H9 (cell line): ENCODE data around the gene SOCS7. TPM values are rescaled to one million over a fixed set of nuclear protein-coding genes. Genes with fewer than 3 reads are reported as not detected.

Experiments
- DNase-seq: peaks from one replicate; pipeline ENCODE4 v3.0.0-alpha.2; 2017
- H2AFZ ChIP-seq: one replicate; pipeline ENCODE4 v1.6.1; 2013; ENCODE audit warnings: mild to moderate bottlenecking, low read length, control low read depth, moderate library complexity
- H2AK5ac ChIP-seq: 2 replicates; pipeline ENCODE4 v1.6.1; 2013; ENCODE audit warnings: low read length, control low read depth, mixed read lengths; ENCODE audit not compliant: insufficient read length
- H2BK120ac ChIP-seq: one replicate; pipeline ENCODE4 v1.6.1; 2013; ENCODE audit warnings: low read depth, mild to moderate bottlenecking, low read length, control low read depth, inconsistent platforms; ENCODE audit not compliant: poor library complexity, severe bottlenecking
- H2BK12ac ChIP-seq: 2 replicates; pipeline ENCODE4 v1.6.1; 2013; ENCODE audit warnings: low read length, control low read depth, mixed read lengths, low read depth; ENCODE audit not compliant: insufficient read length
- H2BK15ac ChIP-seq: 2 replicates; pipeline ENCODE4 v1.6.1; 2013; ENCODE audit warnings: low read depth, low read length, control low read depth
- H2BK20ac ChIP-seq: one replicate; pipeline ENCODE4 v1.6.1; 2013; ENCODE audit warnings: low read depth, mild to moderate bottlenecking, low read length, control low read depth, inconsistent platforms; ENCODE audit not compliant: poor library complexity, severe bottlenecking
- H2BK5ac ChIP-seq: 2 replicates; pipeline ENCODE4 v1.6.1; 2013; ENCODE audit warnings: low read length, control low read depth, mixed read lengths; ENCODE audit not compliant: insufficient read length
- H3K14ac ChIP-seq: 2 replicates; pipeline ENCODE4 v1.6.1; 2013; ENCODE audit warnings: low read length, control low read depth; ENCODE audit not compliant: insufficient read depth
- H3K18ac ChIP-seq: 2 replicates; pipeline ENCODE4 v1.6.1; 2013; ENCODE audit warnings: low read depth, mild to moderate bottlenecking, mixed read lengths, low read length, control low read depth; ENCODE audit not compliant: insufficient read length
- H3K23ac ChIP-seq: 2 replicates; pipeline ENCODE4 v1.6.1; 2013; ENCODE audit warnings: low read length, control low read depth, mixed read lengths, low read depth; ENCODE audit not compliant: insufficient read length
- H3K23me2 ChIP-seq: 2 replicates; pipeline ENCODE4 v1.6.1; 2013; ENCODE audit warnings: low read depth, mild to moderate bottlenecking, mixed read lengths, low read length, control low read depth; ENCODE audit not compliant: insufficient read length, poor library complexity, severe bottlenecking
- H3K27ac ChIP-seq: 2 replicates; pipeline ENCODE4 v1.5.1; 2013; ENCODE audit warnings: low read length, control low read depth, mixed read lengths, low read depth; ENCODE audit not compliant: insufficient read length
- H3K27me3 ChIP-seq: 2 replicates; pipeline ENCODE4 v1.6.1; 2013; ENCODE audit warnings: low read length, control low read depth, inconsistent platforms; ENCODE audit not compliant: insufficient read depth
- H3K4ac ChIP-seq: 2 replicates; pipeline ENCODE4 v1.6.1; 2013; ENCODE audit warnings: low read depth, mild to moderate bottlenecking, control low read depth, inconsistent platforms, low read length, moderate library complexity
- H3K4me1 ChIP-seq: 2 replicates; pipeline ENCODE4 v1.6.1; 2013; ENCODE audit warnings: low read length, control low read depth, inconsistent platforms; ENCODE audit not compliant: insufficient read depth
- H3K4me2 ChIP-seq: 2 replicates; pipeline ENCODE4 v1.6.1; 2013; ENCODE audit warnings: low read length, control low read depth, mixed read lengths; ENCODE audit not compliant: insufficient read length, insufficient read depth
- H3K56ac ChIP-seq: 2 replicates; pipeline ENCODE4 v1.6.1; 2013; ENCODE audit warnings: low read depth, mild to moderate bottlenecking, mixed read lengths, low read length, control low read depth; ENCODE audit not compliant: insufficient read length
- H3K79me1 ChIP-seq: 2 replicates; pipeline ENCODE4 v1.6.1; 2013; ENCODE audit warnings: low read depth, mild to moderate bottlenecking, moderate library complexity, low read length, control low read depth, inconsistent platforms; ENCODE audit not compliant: insufficient read depth, poor library complexity, severe bottlenecking
- H3K79me2 ChIP-seq: 2 replicates; pipeline ENCODE4 v1.6.1; 2013; ENCODE audit warnings: low read length, control low read depth, inconsistent platforms; ENCODE audit not compliant: insufficient read depth
- H3K9ac ChIP-seq: 2 replicates; pipeline ENCODE4 v1.6.1; 2013; ENCODE audit warnings: low read length, control low read depth, mixed read lengths; ENCODE audit not compliant: insufficient read length; ENCODE audit errors: extremely low read depth
- H3K9me3 ChIP-seq: one replicate; pipeline ENCODE4 v1.6.1; 2013; ENCODE audit warnings: low read depth, low read length, inconsistent platforms; ENCODE audit not compliant: control insufficient read depth
- H3T11ph ChIP-seq: one replicate; pipeline ENCODE4 v1.6.1; 2013; ENCODE audit warnings: mild to moderate bottlenecking, low read length, control low read depth, inconsistent platforms
- H4K20me1 ChIP-seq: one replicate; pipeline ENCODE4 v1.6.1; 2013; ENCODE audit not compliant: control insufficient read depth, insufficient read length, insufficient read depth
- H4K5ac ChIP-seq: 2 replicates; pipeline ENCODE4 v1.6.1; 2013; ENCODE audit warnings: low read depth, mild to moderate bottlenecking, mixed read lengths, low read length, control low read depth; ENCODE audit not compliant: insufficient read length
- H4K8ac ChIP-seq: replicated peaks from 2 replicates; pipeline ENCODE4 v1.6.1; 2013; ENCODE audit warnings: low read length, control low read depth, mixed read lengths, low read depth; ENCODE audit not compliant: insufficient read length
- H4K91ac ChIP-seq: 2 replicates; pipeline ENCODE4 v1.6.1; 2013; ENCODE audit warnings: low read depth, mild to moderate bottlenecking, moderate library complexity, mixed read lengths, low read length, control low read depth; ENCODE audit not compliant: insufficient read length
- H3K27ac Mint-ChIP-seq, 3 experiments: 2 replicates in 2 of 3; 3 replicates in 1 of 3; pipeline ENCODE4 v1.8.0; 2020 to 2021; ENCODE audit warnings: mixed read lengths in 3 of 3, mild to moderate bottlenecking in 1 of 3, moderate library complexity in 1 of 3
- H3K27me3 Mint-ChIP-seq: 2 replicates; pipeline ENCODE4 v1.8.0; 2021; ENCODE audit warnings: low read depth, mild to moderate bottlenecking, moderate library complexity, mixed read lengths
- H3K36me3 Mint-ChIP-seq, 3 experiments: 2 replicates in 2 of 3; 3 replicates in 1 of 3; pipeline ENCODE4 v1.8.0; 2020 to 2021; ENCODE audit warnings: low read depth in 3 of 3, mixed read lengths in 3 of 3; ENCODE audit not compliant: insufficient read depth in 1 of 3
- H3K4me1 Mint-ChIP-seq, 2 experiments: 2 replicates each; pipeline ENCODE4 v1.8.0; 2020; ENCODE audit warnings: mixed read lengths in 2 of 2
- H3K4me3 Mint-ChIP-seq, 2 experiments: 2 replicates in 1 of 2; 3 replicates in 1 of 2; pipeline ENCODE4 v1.8.0; 2020 to 2021; ENCODE audit warnings: mild to moderate bottlenecking in 2 of 2, mixed read lengths in 2 of 2, moderate library complexity in 1 of 2
- H3K9me3 Mint-ChIP-seq, 2 experiments: 2 replicates in 1 of 2; 3 replicates in 1 of 2; pipeline ENCODE4 v1.8.0; 2020; ENCODE audit warnings: mild to moderate bottlenecking in 2 of 2, mixed read lengths in 2 of 2, moderate library complexity in 1 of 2
- WGBS: extraction: QIAGEN DNeasy Blood & Tissue Kit; methylation state at CpG from one replicate; pipeline ENCODE4 v1.1.7; 2013; ENCODE audit warnings: missing lambda C conversion rate, low lambda C conversion rate, mixed read lengths; ENCODE audit not compliant: insufficient read length; ENCODE audit errors: extremely low coverage; 5-methylcytosine and 5-hydroxymethylcytosine counted together
- total RNA-seq: library from RNA; stranded (reverse); gene quantifications from 2 replicates; pipeline ENCODE4 v1.2.1, GENCODE V29; 2021
- TF ChIP-seq, protein P1 (sequence below): fragments of 200-600 bp; sonication (generic); conservative IDR thresholded peaks from 3 replicates; pipeline ENCODE4 v1.8.0; 2021; ENCODE audit warnings: antibody characterized with exemption, mild to moderate bottlenecking

Gene SOCS7
- total RNA-seq, 1 experiment from 2014 or later, result 31.0 TPM

DNA sequence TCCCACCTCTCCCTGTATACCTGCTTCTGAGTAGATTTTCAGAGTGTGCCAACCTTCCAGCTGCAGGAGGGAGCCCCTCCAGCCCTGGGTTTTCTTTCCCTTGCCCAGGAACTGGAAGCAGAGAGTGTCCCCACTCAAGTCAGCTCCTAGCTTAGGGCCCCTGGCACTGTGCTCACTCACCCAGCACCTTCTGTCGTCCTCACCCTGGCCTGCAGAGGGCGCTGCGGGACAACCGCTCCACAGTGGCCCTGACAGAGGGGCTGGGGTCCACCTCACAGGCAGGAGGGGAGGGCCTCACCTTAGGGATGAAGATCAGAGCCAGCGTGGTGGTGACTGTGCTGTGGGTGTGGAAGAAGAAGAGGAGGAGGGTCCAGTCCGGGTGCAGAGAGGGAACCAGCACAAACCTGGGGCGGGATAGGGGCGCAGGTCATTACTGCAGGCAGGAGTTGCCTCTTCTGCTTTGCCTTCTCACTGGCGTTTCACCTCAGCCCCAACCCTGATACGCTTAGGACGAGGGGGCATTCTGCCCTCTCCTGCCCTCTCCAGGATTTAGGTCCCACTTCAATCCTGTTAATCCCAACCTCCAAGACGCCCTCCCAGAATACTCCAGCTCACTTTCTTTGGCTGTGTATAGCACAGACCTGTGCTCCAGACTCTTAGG, 17.9 kb upstream of the SOCS7 start:
- no peaks in the 10 kb centered on the region for H3K79me1 ChIP-seq
- no peak overlapping the region for H3K14ac ChIP-seq
- no peaks in the 10 kb centered on the region for H3K4me1 ChIP-seq
- no peak overlapping the region for H2AK5ac ChIP-seq
- Mint-ChIP-seq H3K27ac (peak overlapping the region in 1 of 3 experiments; percentile 4; a peak in 3 of 7 replicates), H3K4me3 (no peak overlapping the region; a peak in 1 of 5 replicates), H3K4me1 (peaks cover 19 to 24% of the 10 kb centered on the region in 2 experiments), H3K9me3 (no peaks in the 10 kb centered on the region), H3K36me3 (no peaks in the 10 kb centered on the region), H3K27me3 (peaks cover 4% of the 10 kb centered on the region; the same call in 1 of the 2 replicates)
- no peak overlapping the region for H3K27ac ChIP-seq
- no CpG with 5 or more reads among the region's 12 CpGs for WGBS
- H3K9ac ChIP-seq, result no peak overlapping the region
- H2BK5ac ChIP-seq, result no peak overlapping the region
- H2AFZ ChIP-seq, result no peak overlapping the region
- H3K56ac ChIP-seq, result no peak overlapping the region
- H2BK20ac ChIP-seq, result no peak overlapping the region
- H4K20me1 ChIP-seq, result no peaks in the 10 kb centered on the region
- no peak overlapping the region for H2BK12ac ChIP-seq
- no peaks in the 10 kb centered on the region for H3K27me3 ChIP-seq
- H3K23me2 ChIP-seq, result no peaks in the 10 kb centered on the region
- H3K79me2 ChIP-seq, result no peaks in the 10 kb centered on the region
- no peak overlapping the region for H2BK15ac ChIP-seq
- no peak overlapping the region for H3T11ph ChIP-seq
- TF ChIP-seq, protein P1, sequence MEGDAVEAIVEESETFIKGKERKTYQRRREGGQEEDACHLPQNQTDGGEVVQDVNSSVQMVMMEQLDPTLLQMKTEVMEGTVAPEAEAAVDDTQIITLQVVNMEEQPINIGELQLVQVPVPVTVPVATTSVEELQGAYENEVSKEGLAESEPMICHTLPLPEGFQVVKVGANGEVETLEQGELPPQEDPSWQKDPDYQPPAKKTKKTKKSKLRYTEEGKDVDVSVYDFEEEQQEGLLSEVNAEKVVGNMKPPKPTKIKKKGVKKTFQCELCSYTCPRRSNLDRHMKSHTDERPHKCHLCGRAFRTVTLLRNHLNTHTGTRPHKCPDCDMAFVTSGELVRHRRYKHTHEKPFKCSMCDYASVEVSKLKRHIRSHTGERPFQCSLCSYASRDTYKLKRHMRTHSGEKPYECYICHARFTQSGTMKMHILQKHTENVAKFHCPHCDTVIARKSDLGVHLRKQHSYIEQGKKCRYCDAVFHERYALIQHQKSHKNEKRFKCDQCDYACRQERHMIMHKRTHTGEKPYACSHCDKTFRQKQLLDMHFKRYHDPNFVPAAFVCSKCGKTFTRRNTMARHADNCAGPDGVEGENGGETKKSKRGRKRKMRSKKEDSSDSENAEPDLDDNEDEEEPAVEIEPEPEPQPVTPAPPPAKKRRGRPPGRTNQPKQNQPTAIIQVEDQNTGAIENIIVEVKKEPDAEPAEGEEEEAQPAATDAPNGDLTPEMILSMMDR, result peak; percentile 98
- H3K18ac ChIP-seq, result no peak overlapping the region
- no peak overlapping the region for H3K4me2 ChIP-seq
- no peaks in the 10 kb centered on the region for H3K9me3 ChIP-seq
- no peak overlapping the region for H3K4ac ChIP-seq
- H2BK120ac ChIP-seq, result no peak overlapping the region
- peak; percentile 93 for DNase-seq
- H3K23ac ChIP-seq, result no peak overlapping the region
- no peak overlapping the region for H4K5ac ChIP-seq
- no peak overlapping the region for H4K8ac ChIP-seq
- no peak overlapping the region for H4K91ac ChIP-seq
